HG03469 (cell line): Measurements from ENCODE around the gene SLC32A1.

Source experiments
- ATAC-seq: cut with Tn5 transposase; IDR thresholded peaks from one replicate; pipeline ENCODE4 v1.9.1; 2021; ENCODE audit warnings: mild to moderate bottlenecking, moderate library complexity, moderate number of reproducible peaks; ENCODE audit not compliant: unreplicated experiment

Gene SLC32A1

DNA sequence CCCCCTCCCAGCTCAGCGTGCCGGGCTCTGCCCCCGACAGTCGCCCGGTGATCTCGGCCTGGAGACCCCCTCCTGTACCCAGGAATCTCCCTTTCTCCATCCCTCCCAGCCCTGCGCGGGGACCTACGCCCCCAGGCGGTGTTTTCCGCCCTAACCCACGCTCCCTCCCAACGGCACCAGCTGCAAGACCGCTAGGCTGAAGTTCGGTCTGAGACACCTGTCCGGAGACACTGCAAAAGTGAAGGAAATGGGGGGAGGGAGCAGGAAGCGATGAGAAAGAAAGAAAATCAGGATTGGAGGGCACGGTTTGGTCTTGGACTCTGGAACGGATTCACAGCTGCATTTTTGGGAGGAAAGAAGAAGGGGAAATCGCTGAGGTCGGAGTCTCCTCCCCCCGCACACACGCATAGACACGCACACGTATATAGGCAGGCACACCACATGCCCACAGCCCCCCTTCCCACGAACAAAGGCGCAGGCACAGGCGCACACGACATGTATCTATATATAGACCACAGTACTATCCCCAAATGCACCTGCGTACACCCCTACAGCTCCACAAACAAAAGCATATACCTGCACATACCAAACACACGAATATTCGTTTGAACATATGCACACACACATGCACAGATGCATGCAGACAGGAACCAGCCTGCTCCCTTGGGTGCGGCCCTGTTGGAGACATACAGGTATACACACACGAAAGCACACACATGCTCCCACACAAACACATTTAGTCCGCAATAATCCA, 1.0 kb downstream of the SLC32A1 start:
- ATAC-seq, result no peak

DNA sequence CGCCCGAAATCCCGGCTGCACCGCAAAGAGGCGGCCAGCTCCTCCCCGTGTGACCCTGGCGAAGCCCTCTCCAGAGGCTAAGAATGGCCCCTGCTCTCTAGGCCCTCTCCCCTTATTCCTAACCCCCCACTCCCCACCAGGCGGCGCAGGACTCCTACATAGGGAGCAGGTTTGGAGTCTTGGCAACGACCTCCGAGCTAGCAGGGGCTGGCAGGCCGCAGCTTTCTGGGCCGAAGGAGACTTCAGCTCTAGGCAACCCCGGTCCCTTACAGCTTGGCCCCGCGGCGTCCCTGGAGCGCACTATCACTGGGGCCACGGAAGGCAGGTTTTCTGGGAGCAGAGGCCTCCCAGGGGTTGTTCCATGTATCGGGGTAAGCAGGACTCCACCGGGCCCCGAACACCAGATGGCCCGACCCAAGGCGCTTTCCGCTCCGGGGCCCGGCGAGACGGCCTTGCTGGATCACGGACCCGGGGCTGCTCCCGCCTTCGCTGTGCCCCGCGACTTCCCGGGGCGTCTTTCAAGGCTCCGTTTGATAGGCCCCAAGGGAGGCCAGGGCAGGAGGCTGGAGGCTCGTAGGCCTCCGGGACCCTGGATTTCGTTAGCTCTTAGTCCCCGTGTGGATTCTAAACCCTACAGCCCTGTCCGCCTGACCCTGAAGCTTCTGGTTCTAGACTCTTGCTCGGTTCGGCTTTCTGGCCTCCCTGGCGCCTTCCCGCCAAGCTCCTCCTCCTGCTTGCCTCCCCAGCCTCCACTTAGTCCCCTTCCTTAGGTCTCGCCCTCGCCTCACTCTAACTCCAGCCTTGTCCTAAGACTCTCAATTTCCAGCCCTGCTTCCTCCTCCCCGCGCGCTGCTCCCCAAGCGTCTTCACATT, 1.9 kb downstream of the SLC32A1 start:
- ATAC-seq, result no peak

DNA sequence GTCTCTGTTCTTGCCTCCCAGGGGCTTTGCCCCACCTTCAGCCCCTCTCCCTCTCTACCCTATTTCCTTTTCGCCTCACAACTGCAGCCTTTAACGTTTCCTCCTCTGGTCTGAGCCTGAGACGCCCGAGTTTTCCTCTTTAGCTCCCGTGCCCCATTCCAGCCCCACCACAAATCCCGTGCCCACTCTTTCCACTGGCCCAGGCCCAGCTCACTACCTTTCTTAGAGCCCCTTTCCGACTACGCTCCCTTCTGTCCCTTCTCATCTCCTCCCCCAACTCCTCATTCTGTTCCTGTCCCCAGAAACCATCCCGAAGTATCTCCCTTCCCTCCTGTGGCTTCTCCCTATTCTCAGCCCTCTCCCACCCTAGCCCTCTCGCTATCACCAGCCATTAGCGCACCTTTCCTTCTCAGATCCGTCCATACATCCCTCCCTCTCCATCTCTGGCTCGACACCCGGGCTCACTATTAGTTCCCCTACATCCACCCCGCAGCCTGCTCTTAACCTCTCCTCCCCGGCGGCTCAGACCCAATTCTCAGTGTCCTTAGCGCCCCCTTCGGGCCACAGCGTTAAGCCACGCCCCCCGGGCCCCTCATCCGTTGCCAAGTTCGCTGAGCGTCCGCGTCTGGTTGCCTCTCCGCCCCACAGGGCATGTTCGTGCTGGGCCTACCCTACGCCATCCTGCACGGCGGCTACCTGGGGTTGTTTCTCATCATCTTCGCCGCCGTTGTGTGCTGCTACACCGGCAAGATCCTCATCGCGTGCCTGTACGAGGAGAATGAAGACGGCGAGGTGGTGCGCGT, 2.7 kb downstream of the SLC32A1 start:
- ATAC-seq, result no peak

DNA sequence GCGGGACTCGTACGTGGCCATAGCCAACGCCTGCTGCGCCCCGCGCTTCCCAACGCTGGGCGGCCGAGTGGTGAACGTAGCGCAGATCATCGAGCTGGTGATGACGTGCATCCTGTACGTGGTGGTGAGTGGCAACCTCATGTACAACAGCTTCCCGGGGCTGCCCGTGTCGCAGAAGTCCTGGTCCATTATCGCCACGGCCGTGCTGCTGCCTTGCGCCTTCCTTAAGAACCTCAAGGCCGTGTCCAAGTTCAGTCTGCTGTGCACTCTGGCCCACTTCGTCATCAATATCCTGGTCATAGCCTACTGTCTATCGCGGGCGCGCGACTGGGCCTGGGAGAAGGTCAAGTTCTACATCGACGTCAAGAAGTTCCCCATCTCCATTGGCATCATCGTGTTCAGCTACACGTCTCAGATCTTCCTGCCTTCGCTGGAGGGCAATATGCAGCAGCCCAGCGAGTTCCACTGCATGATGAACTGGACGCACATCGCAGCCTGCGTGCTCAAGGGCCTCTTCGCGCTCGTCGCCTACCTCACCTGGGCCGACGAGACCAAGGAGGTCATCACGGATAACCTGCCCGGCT, 3.4 kb downstream of the SLC32A1 start:
- no peak for ATAC-seq

DNA sequence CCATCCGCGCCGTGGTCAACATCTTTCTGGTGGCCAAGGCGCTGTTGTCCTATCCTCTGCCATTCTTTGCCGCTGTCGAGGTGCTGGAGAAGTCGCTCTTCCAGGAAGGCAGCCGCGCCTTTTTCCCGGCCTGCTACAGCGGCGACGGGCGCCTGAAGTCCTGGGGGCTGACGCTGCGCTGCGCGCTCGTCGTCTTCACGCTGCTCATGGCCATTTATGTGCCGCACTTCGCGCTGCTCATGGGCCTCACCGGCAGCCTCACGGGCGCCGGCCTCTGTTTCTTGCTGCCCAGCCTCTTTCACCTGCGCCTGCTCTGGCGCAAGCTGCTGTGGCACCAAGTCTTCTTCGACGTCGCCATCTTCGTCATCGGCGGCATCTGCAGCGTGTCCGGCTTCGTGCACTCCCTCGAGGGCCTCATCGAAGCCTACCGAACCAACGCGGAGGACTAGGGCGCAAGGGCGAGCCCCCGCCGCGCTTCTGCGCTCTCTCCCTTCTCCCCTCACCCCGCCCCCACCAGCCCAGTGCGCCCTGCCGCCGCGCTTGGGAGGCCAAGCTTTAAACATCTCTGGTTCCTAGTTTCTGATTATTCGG, 4.0 kb downstream of the SLC32A1 start:
- ATAC-seq, result no peak

DNA sequence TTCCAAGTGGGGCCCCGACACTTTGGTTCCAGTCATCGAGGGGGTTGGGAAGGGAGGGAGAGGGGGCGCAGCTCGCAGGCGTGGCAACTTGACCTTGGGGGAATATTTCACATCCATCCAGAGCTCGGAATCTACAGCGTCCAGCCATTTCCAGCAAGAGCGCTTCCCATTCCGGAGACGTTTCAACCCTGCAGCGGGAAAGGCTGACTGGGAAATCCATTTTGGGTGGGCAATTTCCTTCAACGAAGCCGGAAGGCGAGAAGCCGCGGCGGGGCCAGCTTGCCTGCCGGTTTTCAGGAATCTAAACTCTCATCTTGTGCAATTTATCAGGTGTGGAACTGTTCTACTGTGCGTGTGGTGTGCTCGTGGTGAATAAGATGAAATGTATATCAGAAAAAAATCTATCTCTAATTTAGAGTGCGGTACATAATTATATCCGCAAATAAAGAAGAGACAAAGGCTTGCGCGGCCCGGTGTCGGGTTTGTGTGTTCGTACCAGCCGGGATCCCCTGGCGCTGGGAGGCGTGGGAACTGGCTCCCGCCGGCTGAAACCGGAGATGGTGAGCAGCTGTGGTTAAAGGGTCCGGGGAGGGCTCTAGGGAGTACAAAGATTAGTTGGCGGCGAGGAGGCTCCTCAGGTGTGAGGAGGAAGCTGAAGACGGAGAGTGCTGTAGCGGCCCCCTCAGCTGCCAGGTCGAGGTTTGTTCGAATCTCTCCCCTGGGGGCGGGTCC, 4.8 kb downstream of the SLC32A1 start:
- ATAC-seq, result no peak

DNA sequence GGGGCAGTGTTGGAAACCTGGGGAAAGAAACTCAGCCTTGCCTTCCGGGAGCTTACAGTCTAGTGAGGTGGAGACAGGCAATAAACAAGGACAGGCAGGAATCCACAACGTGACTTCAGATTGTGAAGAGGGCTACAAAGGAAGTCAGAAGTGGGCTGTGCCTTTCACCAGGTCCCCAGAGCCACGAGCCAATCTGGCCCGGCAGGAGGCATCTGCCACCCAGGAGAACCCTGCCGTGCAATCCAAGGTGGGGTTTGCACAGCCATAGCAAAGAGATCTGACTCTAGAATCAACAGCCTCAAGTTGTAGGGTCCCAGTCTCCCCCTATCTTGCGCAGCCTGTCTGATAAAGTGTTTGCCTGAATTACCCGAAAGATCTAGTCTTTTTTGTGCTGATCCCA, 5.5 kb downstream of the SLC32A1 start:
- no peak for ATAC-seq

DNA sequence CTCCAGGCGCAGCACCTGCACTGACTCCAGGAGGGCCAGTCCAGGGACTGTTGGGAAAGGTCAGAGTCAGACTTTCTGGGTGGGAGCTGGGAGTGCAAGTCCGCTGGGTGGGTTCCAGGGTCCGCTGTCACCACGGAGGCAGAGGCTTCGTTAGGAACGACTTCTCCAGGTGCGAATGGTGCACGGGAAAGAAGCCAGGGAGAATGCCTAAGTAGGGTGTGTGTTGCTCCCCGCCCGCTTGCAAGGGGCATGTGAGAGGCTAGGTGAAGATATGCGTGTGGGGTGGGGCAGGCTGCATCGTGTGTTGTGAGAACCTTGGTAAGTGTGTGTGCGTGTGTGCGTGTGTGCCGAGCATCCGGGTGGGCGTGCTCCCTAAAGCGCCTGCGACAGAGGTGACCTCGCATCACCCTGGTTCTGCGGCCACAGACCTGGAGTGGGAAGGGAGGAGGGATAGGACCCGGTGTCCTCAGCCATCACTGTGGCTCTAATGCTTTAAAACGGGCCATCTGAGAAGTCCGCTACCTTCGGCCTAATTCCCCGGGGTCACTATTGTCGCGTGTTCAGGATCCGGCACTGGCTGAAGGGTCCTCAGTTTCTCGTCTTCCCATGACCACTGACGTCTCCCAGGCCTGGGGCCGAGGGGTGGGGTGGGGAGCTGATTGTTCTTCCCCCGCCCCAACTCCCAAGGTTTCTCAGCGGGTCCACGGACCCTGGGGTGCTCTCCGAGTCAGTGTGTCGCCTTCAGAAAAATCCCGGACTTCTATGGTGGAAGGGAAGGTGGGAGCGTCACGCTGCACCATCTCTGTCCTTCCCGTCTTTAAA, 6.1 kb downstream of the SLC32A1 start:
- ATAC-seq, result no peak

DNA sequence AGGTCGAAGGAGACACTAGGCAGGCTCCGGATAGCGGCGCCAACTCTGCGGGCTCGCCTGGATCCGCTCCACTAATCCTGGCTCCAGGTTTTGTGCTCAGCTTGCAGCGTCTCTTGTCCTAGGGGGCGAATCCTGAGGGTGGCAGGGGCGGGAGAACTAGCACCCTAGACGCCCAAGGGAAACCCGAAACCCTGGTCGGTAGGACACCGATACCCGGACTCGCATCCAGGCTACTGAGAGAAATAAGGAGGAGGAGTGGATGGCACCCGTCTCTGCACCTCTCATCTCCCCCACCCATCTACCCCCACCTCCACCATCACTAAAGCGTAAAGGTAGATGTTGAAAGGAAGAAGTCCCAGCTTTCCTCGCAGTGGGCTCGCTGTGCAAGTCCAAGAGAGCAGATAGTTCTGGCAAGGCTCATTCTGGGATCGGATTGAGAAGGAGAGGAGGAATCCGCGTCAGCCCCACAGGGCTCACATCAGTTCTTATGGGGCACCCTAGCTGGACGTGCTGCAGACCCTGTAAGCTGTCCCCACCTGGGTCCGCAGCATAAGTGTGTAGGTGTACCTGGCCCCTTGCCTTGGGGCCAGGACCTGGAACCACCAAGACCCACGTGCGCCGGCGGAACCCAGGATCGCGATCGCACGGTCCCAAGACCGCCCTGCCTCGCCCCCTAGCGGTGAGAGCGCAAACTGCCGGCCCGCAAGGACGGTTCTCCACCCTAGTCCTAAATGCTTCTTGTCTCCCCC, 6.9 kb downstream of the SLC32A1 start:
- ATAC-seq, result no peak

DNA sequence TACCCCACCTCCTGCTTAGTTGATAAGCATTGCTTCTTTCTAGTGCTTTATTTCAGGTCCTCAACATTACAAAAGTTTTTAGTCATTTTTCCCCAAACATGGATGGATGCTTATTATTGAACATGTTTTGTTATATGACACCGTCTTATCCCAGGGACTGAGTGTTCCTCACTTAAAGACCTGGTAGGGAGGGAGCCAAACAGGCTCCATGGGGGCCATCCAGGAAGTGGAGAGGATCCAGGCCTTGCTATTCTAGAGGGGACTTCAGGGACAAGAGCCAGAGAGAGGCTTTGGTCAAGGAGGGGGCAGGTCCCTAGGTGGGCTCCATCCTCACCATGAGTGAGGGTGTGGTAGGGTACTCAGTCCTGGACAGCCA, 7.4 kb downstream of the SLC32A1 start:
- no peak for ATAC-seq

DNA sequence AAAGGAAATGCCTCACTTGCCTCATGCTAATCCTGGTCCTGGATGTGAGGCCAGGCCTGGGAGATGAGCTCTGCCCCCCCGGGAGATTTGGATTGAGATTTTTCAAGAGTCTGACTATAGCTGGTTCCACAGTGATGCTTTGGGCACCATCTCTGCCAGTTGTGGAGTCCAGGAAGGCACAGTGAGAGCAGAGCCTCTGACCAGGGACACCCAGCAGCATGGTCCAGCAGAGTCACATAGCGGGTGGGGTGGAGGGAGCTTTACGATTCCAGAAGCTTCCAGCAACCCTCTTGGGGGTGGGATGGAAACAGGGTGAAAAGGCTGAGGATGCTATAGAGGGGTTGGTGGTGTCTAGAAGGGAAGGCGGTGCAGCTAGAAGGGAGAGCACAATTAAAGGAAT, 8.7 kb downstream of the SLC32A1 start:
- no peak for ATAC-seq

DNA sequence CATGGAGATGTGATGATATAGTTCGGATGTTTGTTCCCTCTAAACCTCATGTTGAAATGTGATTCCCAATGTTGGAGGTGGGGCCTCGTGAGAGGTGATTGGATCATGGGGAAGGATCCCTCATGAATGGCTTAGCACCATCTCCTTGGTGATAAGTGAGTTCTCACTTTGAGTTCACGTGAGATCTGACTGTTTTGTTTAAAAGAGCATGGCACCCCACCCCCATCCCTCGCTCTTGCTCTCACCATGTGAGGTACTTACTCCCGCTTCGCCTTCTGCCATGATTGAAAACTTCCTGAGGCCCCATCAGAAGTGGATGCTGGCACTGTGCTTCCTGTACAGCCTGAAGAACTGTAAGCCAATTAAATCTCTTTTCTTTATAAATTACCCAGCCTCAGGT, 10.9 kb downstream of the SLC32A1 start:
- ATAC-seq, result no peak

DNA sequence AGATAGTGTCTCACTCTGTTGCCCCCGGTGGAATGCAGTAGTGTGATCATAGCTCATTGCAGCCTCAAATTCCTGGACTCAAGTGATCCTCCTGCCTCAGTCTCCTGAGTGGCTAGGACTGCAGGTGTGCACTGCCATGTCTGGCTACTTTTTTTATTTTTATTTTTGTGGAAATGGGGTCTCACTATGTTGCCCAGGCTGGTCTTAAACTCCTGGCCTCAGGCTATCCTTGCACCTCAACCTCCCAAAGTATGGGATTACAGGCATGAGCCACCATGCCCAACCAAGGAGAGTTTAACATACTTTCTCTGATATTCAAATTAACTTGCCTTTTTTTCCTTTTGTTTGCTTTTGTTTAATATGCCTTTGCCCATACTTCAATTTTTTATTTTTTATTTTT, 13.6 kb downstream of the SLC32A1 start:
- ATAC-seq, result no peak

DNA sequence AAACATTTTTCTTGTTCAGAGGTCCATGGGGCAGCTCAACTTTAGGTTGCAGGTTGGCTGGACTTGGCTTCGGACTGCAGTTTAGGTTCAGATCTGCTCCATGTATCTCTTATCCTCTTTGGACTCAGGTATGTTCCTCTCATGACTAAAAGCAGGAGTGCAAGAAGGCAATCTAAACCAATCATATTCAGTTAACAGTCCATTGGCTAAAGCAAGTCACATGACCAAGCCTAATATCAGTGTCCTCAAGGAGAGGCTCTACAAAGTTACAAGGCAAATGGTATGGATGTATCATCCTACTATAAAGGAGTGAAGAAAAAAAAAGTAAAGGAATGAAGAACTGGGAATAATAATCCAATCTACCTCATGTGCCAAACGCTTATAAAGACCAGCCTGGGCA, 21.5 kb downstream of the SLC32A1 start:
- ATAC-seq, result no peak

DNA sequence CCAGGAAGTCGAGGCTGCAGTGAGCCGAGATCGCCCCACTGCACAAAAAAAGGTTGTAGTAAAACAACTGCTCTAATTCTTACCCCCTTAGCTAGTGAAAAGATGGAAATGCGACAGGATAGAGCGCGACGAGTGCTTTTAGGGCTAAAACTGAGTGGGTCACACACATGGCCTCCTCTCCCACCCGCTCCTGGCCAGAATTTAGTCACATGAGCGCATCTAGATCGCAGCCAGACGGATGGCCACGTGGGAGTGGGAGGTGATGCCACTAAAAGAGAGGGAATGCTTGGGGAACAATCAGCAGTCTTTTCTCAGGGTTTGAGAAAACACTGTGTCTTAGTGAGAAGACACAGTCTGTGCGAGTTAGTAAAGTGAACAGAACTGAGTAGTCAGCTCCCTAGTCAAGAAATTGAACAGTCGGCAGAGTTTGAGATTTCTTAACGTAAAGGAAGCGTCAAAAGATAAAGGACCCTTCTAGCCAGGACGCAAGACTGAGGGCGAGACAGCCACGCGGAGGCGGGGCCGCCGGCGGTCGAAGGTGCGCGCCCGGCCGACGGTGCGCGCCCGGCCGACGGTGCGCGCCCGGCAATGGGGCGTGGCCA, 23.3 kb downstream of the SLC32A1 start:
- no peak for ATAC-seq

DNA sequence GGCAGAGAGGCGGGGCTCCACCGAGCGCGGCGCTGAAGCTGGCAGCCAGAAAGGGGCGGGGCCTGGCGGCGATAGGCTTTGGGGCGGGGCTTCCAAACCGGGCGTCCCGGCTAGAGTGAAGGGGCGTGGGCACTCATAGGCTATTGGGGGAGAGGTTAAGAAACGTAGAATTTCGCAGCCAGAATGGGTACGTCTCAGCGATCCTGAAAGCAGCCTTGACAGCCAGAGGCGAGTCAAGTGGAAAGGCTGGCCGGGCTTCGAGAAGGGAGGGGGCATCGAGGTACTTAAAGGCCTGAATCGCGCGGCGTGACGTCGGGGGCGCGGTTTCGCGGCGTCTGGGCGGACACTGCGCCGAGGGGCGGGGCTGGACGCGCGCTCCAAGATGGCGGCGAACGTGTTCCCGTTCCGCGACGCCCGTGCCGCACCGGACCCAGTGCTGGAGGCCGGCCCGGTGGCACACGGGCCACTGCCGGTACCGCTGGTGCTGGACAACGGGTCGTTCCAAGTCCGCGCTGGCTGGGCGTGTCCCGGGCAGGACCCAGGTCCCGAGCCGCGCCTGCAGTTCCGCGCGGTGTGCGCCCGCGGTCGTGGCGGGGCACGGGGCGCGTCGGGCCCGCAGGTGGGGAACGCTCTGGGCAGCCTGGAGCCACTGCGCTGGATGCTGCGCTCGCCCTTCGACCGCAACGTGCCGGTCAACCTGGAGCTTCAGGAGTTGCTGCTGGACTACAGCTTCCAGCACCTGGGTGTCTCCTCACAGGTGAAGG, 24.0 kb downstream of the SLC32A1 start, which contains the start of gene ACTR5:
ACTR5 (plus strand) TSS at position 364 of the 764 bp plus-strand sequence; CDS start at position 383, 19 bp downstream.
- ATAC-seq, result peak; percentile 55

DNA sequence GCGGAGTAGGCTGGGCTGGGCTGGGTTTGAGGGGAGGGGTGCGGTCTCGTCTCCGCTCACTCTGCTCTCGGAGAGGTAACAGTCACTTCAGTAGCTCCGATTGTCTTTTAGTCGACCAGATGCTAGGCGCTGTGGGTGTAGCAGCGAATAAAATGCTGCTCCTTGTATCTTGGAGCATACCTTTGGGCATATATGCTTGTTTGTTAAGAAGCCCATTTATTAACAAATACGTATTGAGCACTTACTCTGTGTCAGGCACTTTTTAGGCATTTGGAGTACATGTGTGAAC, 24.5 kb downstream of the SLC32A1 start:
- no peak for ATAC-seq
